Measurements from ENCODE around the gene H2AZ1. TPM values are rescaled to one million over a fixed set of nuclear protein-coding genes. Genes with fewer than 3 reads are reported as not detected.

The H2AZ1 gene
- total and polyA plus RNA-seq, 2 donors (not counting 1 experiment from before 2014, with no cell fraction given) = 95.9 to 105 TPM

- Mint-ChIP-seq H3K9me3 (ENCODE audit: insufficient read depth) (no peaks in the 10 kb centered on the region), H3K27me3 (no peaks in the 10 kb centered on the region), H3K4me3 (peak overlapping the region; percentile 96), H3K4me1 (peaks cover 49% of the 10 kb centered on the region), H3K27ac (peak overlapping the region; percentile 99)
- Histone ChIP-seq H2AFZ (ENCODE audit: insufficient read depth, low read depth, low read length, poor library complexity, severe bottlenecking) (peak overlapping the region; percentile 93), H3K36me3 (replicated peaks in 1 of 2; ENCODE audit: control extremely low read depth in 1 of 2, control insufficient read depth in 1 of 2, extremely low read depth in 1 of 2, insufficient read depth in 2 of 2, low read length in 1 of 2) (no peaks in the 10 kb centered on the region), H3K4me1 (ENCODE audit: control insufficient read depth in 2 of 2, insufficient read depth in 2 of 2, low read length in 2 of 2) (peaks cover 43 to 46% of the 10 kb centered on the region in 2 donors), H3K27me3 (replicated peaks in 1 of 4; ENCODE audit: control extremely low read depth in 1 of 4, control insufficient read depth in 3 of 4, insufficient read depth in 4 of 4, low read length in 3 of 4) (no peaks in the 10 kb centered on the region), H3K9ac (ENCODE audit: low read length) (no peak overlapping the region), H3K9me3 (ENCODE audit: control extremely low read depth in 1 of 3, control insufficient read depth in 2 of 3, insufficient read depth in 1 of 3, low read length in 2 of 3) (no peaks in the 10 kb centered on the region), H4K20me1 (ENCODE audit: control insufficient read depth, insufficient read depth, low read length, poor library complexity, severe bottlenecking) (peaks cover 26% of the 10 kb centered on the region), H3K4me3 (ENCODE audit: control extremely low read depth in 1 of 5, extremely low read depth in 1 of 5, insufficient read depth in 1 of 5, low read depth in 2 of 5, low read length in 4 of 5) (no peak overlapping the region), H3K4me2 (replicated peaks; ENCODE audit: low read depth, low read length, poor library complexity, severe bottlenecking) (peak overlapping the region; percentile 87), H3K79me2 (ENCODE audit: control insufficient read depth, insufficient read depth, low read length) (peaks cover 37% of the 10 kb centered on the region), H3K27ac (ENCODE audit: low read length in 2 of 2) (peak overlapping the region; percentile 87 to 93)
- CTCF ChIA-PET = interaction anchor here (0.5 to 3.6 kb wide), 10 partner anchors 14 to 1605 kb away, joined by 3 to 35 read pairs (median 16); partner anchors contain the start of genes DAPP1, LAMTOR3 and TRMT10A
- DNase-seq (no peak), ATAC-seq (ENCODE audit: low read depth) (no peak)
- POLR2A ChIA-PET = interaction anchor here (1.4 to 1.9 kb wide), 3 partner anchors 53 to 384 kb away, joined by 3 to 15 read pairs (median 8); partner anchors contain the start of gene LAMTOR3
- 92% methylated on average over 4 of the region's 4 CpGs for WGBS (ENCODE audit: insufficient coverage)
- intact Hi-C loops (cut with micrococcal nuclease) = loop anchor here (2.0 to 10.0 kb wide), 7 partner anchors 101 to 1805 kb away; partner anchors contain the start of genes ADH5, METAP1, RAP1GDS1 and STPG2
- TF ChIP-seq EZH2 (IDR thresholded peaks at IDR 0.05; ENCODE audit: borderline replicate concordance, insufficient read depth, low read depth, low read length, poor library complexity, severe bottlenecking) (no peak), CTCF (IDR thresholded peaks at IDR 0.05) (no peak)
Observed at GRCh38 chr4:99947608-99948007, 2.5 kb downstream of the H2AZ1 start.

- peaks cover 26% of the 10 kb centered on the region for H4K20me1 ChIP-seq (ENCODE audit: control insufficient read depth, insufficient read depth, low read length, poor library complexity, severe bottlenecking)
- H3K4me1 ChIP-seq (ENCODE audit: control insufficient read depth in 2 of 2, insufficient read depth in 2 of 2, low read length in 2 of 2) = peaks cover 43 to 46% of the 10 kb centered on the region in 2 donors
- H3K27ac Mint-ChIP-seq = peak overlapping the region; percentile 99
- no peaks in the 10 kb centered on the region for H3K27me3 Mint-ChIP-seq
- H3K9me3 Mint-ChIP-seq (ENCODE audit: insufficient read depth) = no peaks in the 10 kb centered on the region
- ChIA-PET POLR2A (interaction anchor here (1.4 to 2.1 kb wide), 3 partner anchors 53 to 384 kb away, joined by 3 to 11 read pairs (median 8); partner anchors contain the start of genes DAPP1 and LAMTOR3), CTCF (interaction anchor here (0.5 to 3.6 kb wide), 12 partner anchors 15 to 1605 kb away, joined by 3 to 35 read pairs (median 6); partner anchors contain the start of genes DAPP1, LAMTOR3 and TRMT10A)
- H3K27me3 ChIP-seq (replicated peaks in 1 of 4; ENCODE audit: control extremely low read depth in 1 of 4, control insufficient read depth in 3 of 4, insufficient read depth in 4 of 4, low read length in 3 of 4) = no peaks in the 10 kb centered on the region
- H3K4me3 ChIP-seq (ENCODE audit: control extremely low read depth in 1 of 5, extremely low read depth in 1 of 5, insufficient read depth in 1 of 5, low read depth in 2 of 5, low read length in 4 of 5) = peak overlapping the region; percentile 43 to 90 (median 72)
- peak overlapping the region; percentile 87 to 93 for H3K27ac ChIP-seq (ENCODE audit: low read length in 2 of 2)
- H3K79me2 ChIP-seq (ENCODE audit: control insufficient read depth, insufficient read depth, low read length) = peaks cover 41% of the 10 kb centered on the region
- intact Hi-C loops (cut with micrococcal nuclease) = loop anchor here (2.0 to 10.0 kb wide), 7 partner anchors 100 to 1804 kb away; partner anchors contain the start of genes ADH5, METAP1, RAP1GDS1 and STPG2
- no peaks in the 10 kb centered on the region for H3K9me3 ChIP-seq (ENCODE audit: control extremely low read depth in 1 of 3, control insufficient read depth in 2 of 3, insufficient read depth in 1 of 3, low read length in 2 of 3)
- H3K9ac ChIP-seq (ENCODE audit: low read length) = peak overlapping the region; percentile 90
- ATAC-seq (ENCODE audit: low read depth) (no peak), DNase-seq (no peak)
- peak overlapping the region; percentile 96 for H3K4me3 Mint-ChIP-seq
- no peaks in the 10 kb centered on the region for H3K36me3 ChIP-seq (replicated peaks in 1 of 2; ENCODE audit: control extremely low read depth in 1 of 2, control insufficient read depth in 1 of 2, extremely low read depth in 1 of 2, insufficient read depth in 2 of 2, low read length in 1 of 2)
- H3K4me2 ChIP-seq (replicated peaks; ENCODE audit: low read depth, low read length, poor library complexity, severe bottlenecking) = peak overlapping the region; percentile 87
- H2AFZ ChIP-seq (ENCODE audit: insufficient read depth, low read depth, low read length, poor library complexity, severe bottlenecking) = peak overlapping the region; percentile 93
- TF ChIP-seq EZH2 (IDR thresholded peaks at IDR 0.05; ENCODE audit: borderline replicate concordance, insufficient read depth, low read depth, low read length, poor library complexity, severe bottlenecking) (no peak), CTCF (IDR thresholded peaks at IDR 0.05) (no peak)
- H3K4me1 Mint-ChIP-seq = peaks cover 50% of the 10 kb centered on the region
- 14% methylated on average over 4 of the region's 8 CpGs for WGBS (ENCODE audit: insufficient coverage)
Observed at GRCh38 chr4:99947190-99947578, 2.9 kb downstream of the H2AZ1 start.

All from B cell (primary cell).